Neural progenitor cell (in vitro differentiated cells): Measurements from ENCODE around the gene CHST12.

Experiments
- CTCF ChIP-seq: fragments of 200-600 bp; sonication (generic); IDR thresholded peaks from 2 replicates; pipeline ENCODE4 v1.5.1; 2017; ENCODE audit warnings: antibody characterized with exemption, mild to moderate bottlenecking
- EZH2 ChIP-seq: fragments of 200-600 bp; sonication (generic); IDR thresholded peaks from 2 replicates; pipeline ENCODE4 v1.6.1; 2017; ENCODE audit warnings: antibody characterized with exemption, mild to moderate bottlenecking, moderate library complexity

DNA sequence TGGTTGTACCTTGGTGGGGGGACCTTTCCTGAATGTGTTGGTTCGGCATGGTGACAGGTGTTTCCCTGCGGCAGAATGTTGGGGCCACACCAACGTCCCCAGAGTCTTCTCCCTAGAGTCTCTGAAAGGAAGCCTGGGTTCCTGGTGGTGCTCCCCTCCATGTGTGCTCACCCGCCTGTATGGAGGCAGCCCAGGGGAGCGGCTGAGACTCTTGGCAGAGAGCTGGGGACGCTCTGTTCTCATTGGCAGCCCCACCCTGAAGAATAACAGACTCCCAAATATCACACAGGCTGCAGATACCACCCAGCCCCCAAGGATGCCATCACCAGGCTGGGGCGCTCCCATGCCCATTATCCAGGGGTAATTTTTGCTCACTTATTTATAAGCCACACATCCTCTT, 34.8 kb downstream of the CHST12 start:
- no peak for TF ChIP-seq CTCF
- TF ChIP-seq EZH2, result no peak
